Osteocyte (in vitro differentiated cells): Measurements from ENCODE around the gene CAMK2B. TPM values are rescaled to one million over a fixed set of nuclear protein-coding genes. Genes with fewer than 3 reads are reported as not detected.

ENCODE experiments used
- DNase-seq: peaks from one replicate; pipeline ENCODE4 v3.0.0; 2021; ENCODE audit warnings: mixed read lengths; ENCODE audit not compliant: unreplicated experiment; ENCODE audit errors: extremely low spot score
- H3K27ac Mint-ChIP-seq: one replicate; pipeline ENCODE4 v1.8.0; 2021; ENCODE audit warnings: mild to moderate bottlenecking, mixed read lengths; ENCODE audit not compliant: unreplicated experiment
- H3K27me3 Mint-ChIP-seq: one replicate; pipeline ENCODE4 v1.8.0; 2021; ENCODE audit warnings: mixed read lengths; ENCODE audit not compliant: unreplicated experiment
- H3K36me3 Mint-ChIP-seq: one replicate; pipeline ENCODE4 v1.8.0; 2021; ENCODE audit warnings: mixed read lengths; ENCODE audit not compliant: unreplicated experiment
- H3K4me1 Mint-ChIP-seq: one replicate; pipeline ENCODE4 v1.8.0; 2021; ENCODE audit warnings: mixed read lengths; ENCODE audit not compliant: unreplicated experiment
- H3K4me3 Mint-ChIP-seq: one replicate; pipeline ENCODE4 v1.8.0; 2021; ENCODE audit warnings: mild to moderate bottlenecking, moderate library complexity, mixed read lengths; ENCODE audit not compliant: unreplicated experiment
- H3K9me3 Mint-ChIP-seq: one replicate; pipeline ENCODE4 v1.8.0; 2021; ENCODE audit warnings: mixed read lengths; ENCODE audit not compliant: unreplicated experiment
- CTCF ChIP-seq: fragments of 200-600 bp; sonication (generic); IDR thresholded peaks from 2 replicates; pipeline ENCODE4 v1.5.0; 2021; ENCODE audit warnings: antibody characterized with exemption, mild to moderate bottlenecking, moderate library complexity
- total RNA-seq: library from RNA; stranded (reverse); gene quantifications from 2 replicates; pipeline ENCODE4 v1.2.1, GENCODE V29; 2021

CAMK2B gene
- total RNA-seq, 1 donor from 2014 or later = not detected

GRCh38 chr7:44267178-44267577 is 58.2 kb downstream of the CAMK2B start:
- H3K4me1 Mint-ChIP-seq = no peaks in the 10 kb centered on the region
- peaks cover 30% of the 10 kb centered on the region for H3K27me3 Mint-ChIP-seq
- no peak for DNase-seq
- no peak for TF ChIP-seq CTCF
- no peaks in the 10 kb centered on the region for H3K9me3 Mint-ChIP-seq
- H3K4me3 Mint-ChIP-seq = no peak overlapping the region
- H3K36me3 Mint-ChIP-seq = no peaks in the 10 kb centered on the region
- no peak overlapping the region for H3K27ac Mint-ChIP-seq

- no peak overlapping the region for H3K4me3 Mint-ChIP-seq
- DNase-seq = no peak
- H3K36me3 Mint-ChIP-seq = no peaks in the 10 kb centered on the region
- peaks cover 30% of the 10 kb centered on the region for H3K27me3 Mint-ChIP-seq
- no peaks in the 10 kb centered on the region for H3K9me3 Mint-ChIP-seq
- H3K27ac Mint-ChIP-seq = no peak overlapping the region
- no peaks in the 10 kb centered on the region for H3K4me1 Mint-ChIP-seq
- no peak for TF ChIP-seq CTCF
Measured at GRCh38 chr7:44266526-44266925, 58.9 kb downstream of the CAMK2B start.

GRCh38 chr7:44265728-44266127 is 59.7 kb downstream of the CAMK2B start:
- Mint-ChIP-seq H3K36me3 (no peaks in the 10 kb centered on the region), H3K4me3 (no peak overlapping the region), H3K27me3 (peaks cover 30% of the 10 kb centered on the region), H3K9me3 (no peaks in the 10 kb centered on the region), H3K4me1 (no peaks in the 10 kb centered on the region), H3K27ac (no peak overlapping the region)
- no peak for DNase-seq
- TF ChIP-seq CTCF = no peak

GRCh38 chr7:44264221-44264931 is 61.0 kb downstream of the CAMK2B start:
- no peak overlapping the region for H3K4me3 Mint-ChIP-seq
- TF ChIP-seq CTCF = no peak
- no peaks in the 10 kb centered on the region for H3K9me3 Mint-ChIP-seq
- H3K27ac Mint-ChIP-seq = no peak overlapping the region
- H3K27me3 Mint-ChIP-seq = peaks cover 30% of the 10 kb centered on the region
- H3K4me1 Mint-ChIP-seq = peaks cover 1% of the 10 kb centered on the region
- no peaks in the 10 kb centered on the region for H3K36me3 Mint-ChIP-seq
- DNase-seq = no peak

GRCh38 chr7:44263326-44264082 is 61.9 kb downstream of the CAMK2B start:
- no peaks in the 10 kb centered on the region for H3K36me3 Mint-ChIP-seq
- H3K4me3 Mint-ChIP-seq = no peak overlapping the region
- no peaks in the 10 kb centered on the region for H3K9me3 Mint-ChIP-seq
- no peak for DNase-seq
- no peak overlapping the region for H3K27ac Mint-ChIP-seq
- peaks cover 1% of the 10 kb centered on the region for H3K4me1 Mint-ChIP-seq
- no peak for TF ChIP-seq CTCF
- H3K27me3 Mint-ChIP-seq = peaks cover 30% of the 10 kb centered on the region
